ENCODE data around the gene MBD3L3.
A peak's percentile ranks its signal among the peaks of the same experiment; 100 is the strongest.
"Not testable (repeated sequence)": the region's sequence is repeated elsewhere in the genome, so short reads cannot be mapped to it uniquely, and the experiment has no call there.

The MBD3L3 gene

DNA sequence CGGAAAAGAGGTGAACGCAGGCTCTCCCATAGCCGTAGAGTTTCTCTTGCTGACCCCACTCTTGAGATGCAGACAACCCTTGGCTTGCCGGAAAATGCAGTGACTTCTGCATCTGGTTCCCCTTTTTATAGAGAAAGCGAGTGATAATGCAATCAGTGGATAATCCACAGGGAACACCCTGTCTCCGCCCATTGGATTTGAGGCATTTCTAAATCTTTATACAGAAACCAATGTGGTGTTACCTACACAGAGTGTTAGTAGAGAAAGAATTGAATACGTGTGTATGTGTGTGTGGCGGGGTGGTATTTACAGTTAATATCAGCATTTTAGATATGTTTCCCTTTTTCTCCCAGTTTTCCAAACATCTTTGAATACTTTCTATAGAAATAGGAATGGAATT lies at the start of gene MBD3L3:
Gene MBD3L3, minus strand, starts transcription at position 101 of the 400 bp plus-strand sequence. Its CDS starts 71 bp downstream, at position 30.
- DNase-seq (ENCODE audit: low spot score) = not testable (repeated sequence)

DNA sequence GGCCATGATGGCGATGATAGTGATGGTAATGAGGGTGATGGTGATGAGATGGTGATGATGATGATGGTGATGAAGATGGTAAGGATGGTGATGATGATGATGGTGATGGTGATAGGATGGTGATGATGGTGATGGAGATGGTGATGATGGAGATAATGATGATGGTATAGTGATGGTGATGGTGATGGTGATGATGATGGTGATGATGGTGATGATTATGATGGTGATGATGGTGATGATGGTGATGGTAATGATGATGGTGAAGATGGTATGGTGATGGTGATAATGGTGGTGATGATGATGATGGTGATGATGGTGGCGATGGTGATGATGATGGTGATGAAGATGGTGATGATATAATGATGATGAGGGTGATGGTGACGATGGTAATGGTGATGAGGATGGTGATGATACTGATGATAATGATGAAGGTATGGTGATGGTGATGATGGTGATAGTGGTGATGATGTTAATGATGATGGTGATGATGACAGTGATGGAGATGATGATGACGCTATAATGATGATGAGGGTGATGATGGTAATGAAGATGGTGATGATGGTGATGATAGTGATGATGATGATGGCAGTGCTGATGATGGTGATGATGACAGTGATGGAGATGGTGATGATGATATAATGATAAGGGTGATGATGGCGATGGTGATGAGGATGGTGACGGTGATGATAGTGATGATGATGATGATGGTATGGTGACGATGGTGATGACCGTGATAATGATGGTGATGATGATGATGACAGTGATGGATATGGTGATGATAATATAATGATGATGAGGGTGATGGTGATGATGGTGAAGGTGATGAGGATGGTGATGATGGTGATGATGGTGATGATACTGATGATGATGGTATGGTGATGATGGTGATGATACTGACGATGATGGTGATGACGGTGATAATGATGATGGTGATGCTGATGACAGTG lies 48.5 kb upstream of the MBD3L3 start:
- DNase-seq (ENCODE audit: low spot score) = no peak

DNA sequence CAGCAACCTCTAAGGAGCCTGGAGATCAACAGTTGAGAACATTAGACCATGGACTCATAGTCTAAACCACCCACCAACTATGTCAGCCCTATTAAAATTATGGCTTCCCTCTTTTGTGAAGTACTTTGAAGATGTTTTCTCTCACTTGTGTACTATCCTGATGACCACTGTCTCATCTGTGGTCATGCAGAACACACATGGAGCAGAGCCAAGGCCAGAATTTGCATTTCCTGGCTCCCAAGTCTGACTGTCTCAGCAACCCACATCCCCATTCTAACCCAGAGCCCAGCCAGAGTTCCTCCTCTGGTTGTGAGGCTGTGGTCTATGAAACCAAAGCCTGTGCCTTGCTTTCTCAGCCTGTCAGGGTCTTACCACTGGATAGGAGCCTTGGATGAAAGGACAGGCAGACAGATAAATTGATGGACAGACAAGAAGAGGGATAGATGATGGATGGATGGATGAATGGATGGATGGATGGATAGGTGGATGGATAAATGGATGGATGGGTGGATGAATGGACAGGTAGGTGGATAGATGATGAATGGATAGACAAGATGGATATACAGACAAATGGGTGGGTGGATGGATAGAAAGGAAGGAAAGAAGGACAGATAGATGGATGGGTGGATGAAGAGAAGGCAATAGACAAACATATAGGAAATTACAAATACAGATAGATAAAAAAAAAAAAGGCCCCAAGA lies 46.4 kb upstream of the MBD3L3 start:
- no peak for DNase-seq (ENCODE audit: low spot score)

GRCh38 chr19:7101498-7102253 lies 43.2 kb upstream of the MBD3L3 start:
- no peak for DNase-seq (ENCODE audit: low spot score)

- DNase-seq (ENCODE audit: low spot score) = no peak
Observed at GRCh38 chr19:7099597-7099921, 41.1 kb upstream of the MBD3L3 start.

DNA sequence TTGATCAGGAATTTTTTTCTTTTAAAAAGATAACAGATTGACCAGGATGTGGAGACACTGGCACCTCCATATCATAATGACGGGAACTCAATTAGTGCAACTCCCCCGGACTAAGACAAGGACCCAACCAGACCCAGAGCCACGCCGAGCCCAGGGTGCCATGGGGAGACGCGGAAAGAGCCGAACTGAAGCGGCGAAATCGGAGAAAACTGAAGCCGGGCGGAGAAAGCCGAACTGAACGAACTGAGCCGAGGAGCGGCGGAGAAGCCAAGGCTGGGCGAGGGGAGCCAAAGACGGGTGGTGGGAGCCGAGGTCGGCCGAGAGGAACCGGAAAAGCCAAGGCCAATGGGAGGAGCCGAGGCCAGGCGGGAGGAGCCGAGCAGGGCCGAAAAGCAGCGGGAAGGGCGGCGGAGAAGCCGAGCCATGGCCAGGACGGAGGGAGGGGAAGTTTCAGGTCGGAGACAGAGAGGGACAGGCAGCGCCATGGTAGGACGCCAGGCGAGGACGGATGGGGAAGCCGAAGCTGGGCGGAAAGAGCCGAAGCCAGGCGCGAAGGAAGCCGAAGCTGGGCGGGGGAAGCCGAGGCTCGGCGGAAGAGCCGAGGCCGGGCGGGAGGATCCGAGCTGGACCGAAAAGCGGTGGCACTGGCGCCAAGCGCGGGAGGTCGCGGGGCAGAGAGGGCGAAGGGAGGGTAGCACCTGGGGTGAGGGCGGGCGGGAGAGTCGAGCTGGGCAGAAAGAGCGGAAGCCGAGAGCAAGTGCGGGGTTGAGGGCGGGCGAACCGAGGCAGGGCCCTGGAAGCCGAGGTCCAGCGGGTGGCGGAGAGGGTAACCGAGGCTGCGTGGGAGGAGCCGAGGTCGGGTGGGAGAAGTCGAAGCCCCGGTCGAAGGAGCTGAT lies 40.5 kb upstream of the MBD3L3 start:
- peak; percentile 92 for DNase-seq (ENCODE audit: low spot score)

DNA sequence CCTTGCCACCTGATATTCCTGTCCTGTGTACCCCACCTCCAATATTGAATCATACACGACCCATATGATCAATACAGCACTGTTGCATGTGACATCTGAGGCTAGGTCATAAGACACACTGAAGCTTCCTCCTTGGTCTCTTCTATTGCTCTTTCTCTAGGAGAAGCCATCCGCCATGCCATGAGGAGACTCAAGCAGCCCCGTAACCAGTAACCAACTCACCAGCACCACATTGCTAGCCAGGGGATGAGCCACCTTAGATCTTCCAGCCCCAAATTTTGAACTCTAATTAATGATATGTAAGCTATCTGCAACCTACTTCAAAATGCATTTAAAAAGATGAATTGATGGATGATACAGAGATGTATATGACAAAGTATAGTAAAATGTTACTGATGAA lies 39.6 kb upstream of the MBD3L3 start:
- no peak for DNase-seq (ENCODE audit: low spot score)

DNA sequence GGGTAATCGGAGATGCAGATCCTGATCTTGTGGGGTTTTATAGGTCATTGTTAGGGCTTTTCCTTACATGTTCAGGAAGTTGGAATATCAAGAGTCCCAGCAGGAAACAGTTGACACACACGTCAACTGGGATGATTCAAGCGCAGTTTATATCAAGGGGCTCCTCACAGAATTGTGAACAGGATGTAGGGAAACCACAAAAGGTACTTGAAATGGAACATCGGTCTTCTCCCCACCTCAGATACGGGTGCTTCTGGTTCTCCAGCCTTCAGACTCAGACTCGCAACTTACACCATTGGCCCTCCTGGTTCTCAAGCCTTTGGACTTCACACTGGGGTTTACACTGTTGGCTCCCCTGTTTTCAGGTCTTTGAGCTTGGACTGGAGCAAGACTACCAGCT lies 30.5 kb upstream of the MBD3L3 start:
- no peak for DNase-seq (ENCODE audit: low spot score)

DNA sequence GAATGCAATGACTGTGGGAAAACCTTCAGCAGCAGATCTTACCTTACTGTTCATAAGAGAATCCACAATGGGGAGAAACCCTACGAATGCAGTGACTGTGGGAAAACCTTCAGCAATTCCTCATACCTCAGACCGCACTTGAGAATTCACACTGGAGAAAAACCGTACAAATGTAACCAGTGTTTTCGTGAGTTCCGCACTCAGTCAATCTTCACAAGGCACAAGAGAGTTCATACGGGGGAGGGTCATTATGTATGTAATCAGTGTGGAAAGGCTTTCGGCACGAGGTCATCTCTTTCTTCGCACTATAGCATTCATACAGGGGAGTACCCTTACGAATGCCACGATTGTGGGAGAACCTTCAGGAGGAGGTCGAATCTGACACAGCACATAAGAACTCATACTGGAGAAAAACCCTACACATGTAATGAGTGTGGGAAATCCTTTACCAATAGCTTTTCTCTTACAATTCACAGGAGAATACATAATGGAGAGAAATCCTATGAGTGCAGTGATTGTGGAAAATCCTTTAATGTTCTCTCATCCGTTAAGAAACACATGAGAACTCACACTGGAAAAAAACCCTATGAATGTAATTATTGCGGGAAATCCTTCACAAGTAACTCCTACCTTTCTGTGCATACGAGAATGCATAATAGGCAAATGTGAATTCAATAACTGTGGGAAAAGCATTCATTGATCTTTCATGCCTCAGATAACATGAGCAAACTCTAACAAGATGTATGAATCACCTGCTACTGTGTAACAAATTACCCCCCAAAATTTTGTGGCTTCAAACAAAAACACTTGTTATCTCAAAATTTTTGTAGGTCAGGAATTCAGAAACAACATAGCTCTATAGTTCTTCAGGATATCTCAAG lies 24.8 kb upstream of the MBD3L3 start:
- no peak for DNase-seq (ENCODE audit: low spot score)

GRCh38 chr19:7078008-7078407 lies 19.5 kb upstream of the MBD3L3 start:
- no peak for DNase-seq (ENCODE audit: low spot score)

GRCh38 chr19:7076151-7076550 lies 17.7 kb upstream of the MBD3L3 start:
- no peak for DNase-seq (ENCODE audit: low spot score)

DNA sequence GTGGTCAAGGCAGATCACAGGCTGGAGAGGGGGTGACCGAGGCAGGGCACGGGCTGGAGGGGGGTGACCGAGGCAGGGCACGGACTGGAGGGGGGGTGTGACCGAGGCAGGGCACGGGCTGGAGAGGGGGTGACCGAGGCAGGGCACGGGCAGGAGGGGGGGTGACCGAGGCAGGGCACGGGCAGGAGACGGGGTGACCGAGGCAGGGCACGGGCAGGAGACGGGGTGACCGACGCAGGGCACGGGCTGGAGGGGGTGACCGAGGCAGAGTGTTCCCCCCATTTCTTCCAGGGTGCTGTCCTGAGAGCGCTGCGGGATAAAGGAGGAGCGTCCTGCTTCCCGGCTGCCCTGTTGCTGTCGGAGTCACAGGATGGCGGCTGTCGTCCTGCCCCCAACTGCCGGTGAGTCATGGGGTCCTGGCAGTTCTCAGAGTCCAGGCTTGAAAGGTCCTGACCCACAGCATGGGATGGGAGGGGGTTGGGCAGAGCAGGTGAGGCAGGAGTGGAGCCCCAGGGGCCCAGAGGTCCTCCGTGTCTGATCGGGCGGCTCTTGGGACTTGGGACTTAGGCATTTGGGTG lies 16.3 kb upstream of the MBD3L3 start:
- DNase-seq (ENCODE audit: low spot score) = no peak

DNA sequence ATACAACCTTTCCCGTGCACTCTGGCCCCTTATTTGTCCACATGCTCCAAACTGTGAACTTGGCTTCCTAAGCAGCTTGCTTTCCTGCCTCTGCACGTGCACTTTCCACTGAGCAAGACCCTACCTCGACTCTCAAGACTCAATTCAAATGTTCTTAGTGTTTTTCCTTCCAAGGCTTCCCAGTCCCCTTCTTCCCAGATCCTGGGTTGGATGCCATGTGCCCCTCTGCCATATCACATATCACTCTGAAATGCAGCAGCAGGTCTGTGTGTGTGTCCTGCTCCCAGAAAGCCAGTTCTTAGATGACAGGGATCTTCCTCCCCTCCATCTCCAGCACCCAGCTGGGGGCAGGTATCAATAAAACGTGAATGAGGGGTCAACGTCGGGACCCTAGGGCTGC lies 14.1 kb upstream of the MBD3L3 start:
- DNase-seq (ENCODE audit: low spot score) = no peak

DNA sequence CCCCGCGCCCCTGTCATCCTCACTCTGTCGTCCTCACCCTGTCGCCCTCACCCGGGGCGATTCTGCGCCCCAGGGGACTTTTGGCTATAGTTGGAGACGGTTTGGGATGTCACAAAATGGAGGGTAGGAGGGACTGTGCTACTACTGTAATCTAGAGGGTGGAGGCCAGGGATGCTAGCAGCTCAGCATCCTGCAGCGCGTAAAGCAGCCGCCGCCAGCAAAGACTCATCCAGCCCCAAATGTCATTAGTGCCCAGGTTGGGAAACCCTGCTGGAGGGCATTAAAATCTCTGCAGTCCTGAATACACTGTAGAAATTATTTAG lies 11.4 kb upstream of the MBD3L3 start:
- DNase-seq (ENCODE audit: low spot score) = no peak

DNA sequence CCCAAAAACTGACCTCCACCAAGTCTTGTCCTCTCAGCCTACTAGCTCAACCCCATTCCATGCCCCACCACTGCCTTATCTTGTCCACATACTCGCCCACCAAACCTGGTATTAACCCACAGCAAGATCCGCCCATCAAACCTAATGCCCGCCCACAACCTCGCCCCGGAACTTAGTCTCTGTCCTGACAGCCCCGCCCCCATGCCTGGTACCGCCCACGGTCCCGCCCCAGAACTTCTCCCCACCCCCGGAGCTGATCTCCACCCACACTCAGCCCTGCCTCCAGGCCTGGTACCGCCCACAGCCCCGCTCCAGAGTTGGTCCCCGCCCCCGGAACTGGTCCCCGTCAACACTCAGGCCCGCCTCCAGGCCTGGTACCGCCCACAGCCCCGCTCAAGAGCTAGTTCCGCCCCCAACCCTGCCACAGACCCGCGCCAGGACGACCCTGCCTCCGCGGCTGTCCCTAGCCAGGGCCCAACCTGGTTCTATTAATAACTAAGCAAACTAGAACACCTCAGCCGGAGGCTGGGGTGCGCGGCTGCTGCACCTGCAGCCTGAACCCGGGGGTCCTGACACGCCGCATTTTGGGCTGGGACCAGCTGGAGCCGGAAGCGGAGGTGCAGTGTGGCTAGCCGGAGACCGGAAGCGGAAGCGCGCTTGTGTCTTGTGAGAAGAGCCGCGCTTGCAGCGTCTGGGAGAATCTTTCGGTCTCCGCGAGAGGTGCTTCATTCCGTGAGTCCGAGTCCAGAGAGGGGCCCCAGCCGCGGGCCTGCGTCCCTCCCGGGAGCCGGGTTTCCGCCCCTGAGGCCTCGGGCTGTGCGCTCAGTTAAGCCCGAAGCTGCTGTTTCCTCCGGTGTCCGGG lies 10.8 kb upstream of the MBD3L3 start, which contains the start of gene ZNF557:
Gene ZNF557, plus strand, starts transcription at position 662 of the 862 bp plus-strand sequence. CDS start 5,372 bp downstream, outside the sequence.
- peak; percentile 96 for DNase-seq (ENCODE audit: low spot score)

GRCh38 chr19:7068599-7068998 lies 10.1 kb upstream of the MBD3L3 start:
- DNase-seq (ENCODE audit: low spot score) = no peak

DNA sequence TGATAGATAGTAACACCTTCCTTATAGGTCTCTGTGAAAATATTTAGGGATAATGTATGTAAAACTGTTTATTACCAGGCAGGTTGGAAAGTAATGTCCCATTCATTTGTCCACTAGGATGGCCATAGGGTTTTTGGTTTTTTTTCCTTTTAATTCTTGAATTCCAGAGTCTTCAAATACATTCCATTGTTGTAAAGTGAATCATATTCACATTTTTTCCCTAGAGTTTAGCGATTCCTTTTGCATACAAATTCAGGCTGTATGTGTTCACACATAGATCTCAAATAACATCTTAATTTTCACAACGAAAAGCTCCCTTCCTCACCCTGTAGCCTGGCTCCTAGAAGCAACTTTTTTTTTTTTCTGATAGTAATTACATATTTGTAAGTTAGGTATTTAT lies 9.2 kb upstream of the MBD3L3 start:
- DNase-seq (ENCODE audit: low spot score) = no peak

GRCh38 chr19:7067122-7067521 lies 8.6 kb upstream of the MBD3L3 start:
- not testable (repeated sequence) for DNase-seq (ENCODE audit: low spot score)

GRCh38 chr19:7063764-7064418 lies 5.4 kb upstream of the MBD3L3 start:
- no peak for DNase-seq (ENCODE audit: low spot score)
